ENCODE results near the gene EFHD2.
"Not testable (repeated sequence)": the region's sequence is repeated elsewhere in the genome, so short reads cannot be mapped to it uniquely, and the experiment has no call there.

Gene EFHD2

DNA sequence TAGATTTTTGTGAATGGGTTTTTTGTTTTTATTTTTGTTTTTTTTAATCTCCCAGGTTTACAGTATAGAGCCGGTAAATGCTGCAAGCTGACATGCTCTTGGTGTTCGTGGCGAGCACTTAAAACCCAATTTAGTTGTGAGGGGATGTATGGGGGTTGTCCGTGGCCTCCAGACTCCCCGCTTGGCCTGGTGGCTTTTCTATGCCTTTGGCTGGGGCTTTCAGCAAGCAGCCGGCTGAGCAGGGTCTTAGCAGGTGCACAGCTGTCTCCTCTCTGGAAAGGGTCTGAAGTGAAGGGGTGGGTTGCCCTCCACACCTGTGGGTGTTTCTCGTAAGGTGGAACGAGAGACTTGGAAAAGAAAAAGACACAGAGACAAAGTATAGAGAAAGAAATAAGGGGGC, 31.0 kb upstream of the EFHD2 start:
- no peak overlapping the region for H3K27ac ChIP-seq (ENCODE audit: low read depth in 2 of 2, low read length in 2 of 2)
- no peaks in the 10 kb centered on the region for H3K4me1 ChIP-seq (ENCODE audit: control insufficient read depth in 2 of 2, insufficient read depth in 2 of 2, low read length in 2 of 2)
- H3K36me3 ChIP-seq (ENCODE audit: control insufficient read depth in 2 of 2, insufficient read depth in 2 of 2, low read length in 2 of 2): no peaks in the 10 kb centered on the region
- no peak overlapping the region for H3K9ac ChIP-seq (ENCODE audit: low read depth in 1 of 2, low read length in 2 of 2)
- no peak overlapping the region for H3K4me3 ChIP-seq (ENCODE audit: low read length in 2 of 2)
- no peaks in the 10 kb centered on the region for H3K9me3 ChIP-seq (ENCODE audit: control insufficient read depth in 2 of 2, low read length in 2 of 2)
- no peaks in the 10 kb centered on the region for H3K27me3 ChIP-seq (ENCODE audit: control insufficient read depth in 2 of 2, insufficient read depth in 2 of 2, low read length in 2 of 2)

DNA sequence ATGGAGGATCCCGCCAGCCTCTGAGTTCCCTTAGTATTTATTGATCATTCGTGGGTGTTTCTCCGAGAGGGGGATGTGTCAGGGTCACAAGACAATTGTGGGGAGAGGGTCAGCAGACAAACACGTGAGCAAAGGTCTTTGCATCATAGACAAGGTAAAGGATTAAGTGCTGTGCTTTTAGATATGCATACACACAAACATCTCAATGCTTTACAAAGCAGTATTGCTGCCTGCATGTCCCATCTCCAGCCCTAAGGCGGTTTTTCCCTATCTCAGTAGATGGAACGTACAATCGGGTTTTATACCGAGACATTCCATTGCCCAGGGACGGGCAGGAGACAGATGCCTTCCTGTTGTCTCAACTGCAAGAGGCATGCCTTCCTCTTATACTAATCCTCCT, 30.5 kb upstream of the EFHD2 start:
- H3K36me3 ChIP-seq (ENCODE audit: control insufficient read depth in 2 of 2, insufficient read depth in 2 of 2, low read length in 2 of 2); H3K27me3 ChIP-seq (ENCODE audit: control insufficient read depth in 2 of 2, insufficient read depth in 2 of 2, low read length in 2 of 2); H3K4me3 ChIP-seq (ENCODE audit: low read length in 2 of 2); H3K9ac ChIP-seq (ENCODE audit: low read depth in 1 of 2, low read length in 2 of 2); H3K9me3 ChIP-seq (ENCODE audit: control insufficient read depth in 2 of 2, low read length in 2 of 2); H3K27ac ChIP-seq (ENCODE audit: low read depth in 2 of 2, low read length in 2 of 2); H3K4me1 ChIP-seq (ENCODE audit: control insufficient read depth in 2 of 2, insufficient read depth in 2 of 2, low read length in 2 of 2): not testable (repeated sequence)

DNA sequence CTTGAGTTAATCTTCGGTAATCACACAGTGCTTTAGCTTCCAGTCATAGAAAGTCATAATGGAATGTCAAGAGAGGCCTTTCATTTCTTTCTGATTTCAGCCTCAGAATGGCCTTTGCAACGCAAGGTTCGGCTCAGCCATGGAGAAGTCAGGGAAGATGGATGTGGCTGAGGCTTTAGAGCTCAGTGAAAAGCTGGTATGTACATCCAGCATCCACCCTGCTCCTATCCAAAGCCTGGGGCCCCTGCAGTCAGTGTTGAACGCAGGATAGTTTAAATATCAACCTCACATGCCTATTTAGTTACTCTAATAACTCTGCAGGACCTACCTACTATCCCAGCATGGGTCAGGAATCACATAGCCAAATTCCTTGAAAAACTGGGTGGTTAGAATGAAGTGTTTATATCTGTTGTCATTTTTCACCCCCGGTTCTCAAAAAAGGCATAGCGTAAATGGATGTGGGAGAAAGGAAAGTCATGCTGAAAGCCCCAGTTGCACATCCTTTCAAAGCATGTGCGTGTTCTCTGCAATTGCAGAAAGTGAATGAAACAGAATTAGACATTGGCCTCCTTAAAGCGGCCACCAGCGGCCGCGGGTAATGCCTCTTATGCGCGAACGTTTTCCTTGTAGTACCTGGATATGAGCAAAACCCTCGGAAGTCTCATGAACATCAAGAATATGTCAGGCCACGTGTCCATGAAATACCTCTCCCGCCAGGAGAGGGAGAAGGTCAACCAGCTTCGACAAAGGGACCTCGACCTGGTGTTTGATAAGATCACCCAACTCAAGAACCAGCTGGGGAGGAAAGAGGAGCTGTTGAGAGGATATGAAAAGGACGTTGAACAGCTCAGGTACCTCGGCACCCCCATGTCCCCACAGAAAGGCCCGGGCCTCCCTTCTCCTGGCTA, 28.8 kb upstream of the EFHD2 start:
- no peak overlapping the region for H3K4me3 ChIP-seq (ENCODE audit: low read length in 2 of 2)
- H3K27me3 ChIP-seq (ENCODE audit: control insufficient read depth in 2 of 2, insufficient read depth in 2 of 2, low read length in 2 of 2): no peaks in the 10 kb centered on the region
- H3K9me3 ChIP-seq (ENCODE audit: control insufficient read depth in 2 of 2, low read length in 2 of 2): no peaks in the 10 kb centered on the region
- H3K27ac ChIP-seq (ENCODE audit: low read depth in 2 of 2, low read length in 2 of 2): no peak overlapping the region
- H3K9ac ChIP-seq (ENCODE audit: low read depth in 1 of 2, low read length in 2 of 2): no peak overlapping the region
- peaks cover 0 to 1% of the 10 kb centered on the region in 2 donors for H3K4me1 ChIP-seq (ENCODE audit: control insufficient read depth in 2 of 2, insufficient read depth in 2 of 2, low read length in 2 of 2)
- H3K36me3 ChIP-seq (ENCODE audit: control insufficient read depth in 2 of 2, insufficient read depth in 2 of 2, low read length in 2 of 2): no peaks in the 10 kb centered on the region

DNA sequence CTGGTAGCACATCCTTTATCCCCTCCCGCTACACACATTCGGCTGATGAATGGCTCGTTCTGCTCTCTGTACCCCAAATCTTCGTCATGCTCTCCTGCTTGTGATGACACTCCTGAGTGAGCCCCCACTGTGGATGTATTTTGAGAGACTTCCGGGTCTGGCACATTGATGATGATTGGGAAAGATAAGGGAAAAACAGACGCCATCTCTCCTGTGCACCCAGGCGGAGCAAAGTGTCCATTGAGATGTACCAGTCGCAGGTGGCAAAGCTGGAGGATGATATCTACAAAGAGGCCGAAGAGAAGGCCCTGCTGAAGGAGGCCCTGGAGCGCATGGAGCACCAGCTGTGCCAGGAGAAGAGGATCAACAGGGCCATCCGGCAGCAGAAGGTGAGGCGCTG, 27.9 kb upstream of the EFHD2 start:
- no peaks in the 10 kb centered on the region for H3K9me3 ChIP-seq (ENCODE audit: control insufficient read depth in 2 of 2, low read length in 2 of 2)
- H3K36me3 ChIP-seq (ENCODE audit: control insufficient read depth in 2 of 2, insufficient read depth in 2 of 2, low read length in 2 of 2): no peaks in the 10 kb centered on the region
- no peaks in the 10 kb centered on the region for H3K27me3 ChIP-seq (ENCODE audit: control insufficient read depth in 2 of 2, insufficient read depth in 2 of 2, low read length in 2 of 2)
- H3K4me1 ChIP-seq (ENCODE audit: control insufficient read depth in 2 of 2, insufficient read depth in 2 of 2, low read length in 2 of 2): peaks cover 0 to 3% of the 10 kb centered on the region in 2 donors
- no peak overlapping the region for H3K9ac ChIP-seq (ENCODE audit: low read depth in 1 of 2, low read length in 2 of 2)
- no peak overlapping the region for H3K27ac ChIP-seq (ENCODE audit: low read depth in 2 of 2, low read length in 2 of 2)
- no peak overlapping the region for H3K4me3 ChIP-seq (ENCODE audit: low read length in 2 of 2)

DNA sequence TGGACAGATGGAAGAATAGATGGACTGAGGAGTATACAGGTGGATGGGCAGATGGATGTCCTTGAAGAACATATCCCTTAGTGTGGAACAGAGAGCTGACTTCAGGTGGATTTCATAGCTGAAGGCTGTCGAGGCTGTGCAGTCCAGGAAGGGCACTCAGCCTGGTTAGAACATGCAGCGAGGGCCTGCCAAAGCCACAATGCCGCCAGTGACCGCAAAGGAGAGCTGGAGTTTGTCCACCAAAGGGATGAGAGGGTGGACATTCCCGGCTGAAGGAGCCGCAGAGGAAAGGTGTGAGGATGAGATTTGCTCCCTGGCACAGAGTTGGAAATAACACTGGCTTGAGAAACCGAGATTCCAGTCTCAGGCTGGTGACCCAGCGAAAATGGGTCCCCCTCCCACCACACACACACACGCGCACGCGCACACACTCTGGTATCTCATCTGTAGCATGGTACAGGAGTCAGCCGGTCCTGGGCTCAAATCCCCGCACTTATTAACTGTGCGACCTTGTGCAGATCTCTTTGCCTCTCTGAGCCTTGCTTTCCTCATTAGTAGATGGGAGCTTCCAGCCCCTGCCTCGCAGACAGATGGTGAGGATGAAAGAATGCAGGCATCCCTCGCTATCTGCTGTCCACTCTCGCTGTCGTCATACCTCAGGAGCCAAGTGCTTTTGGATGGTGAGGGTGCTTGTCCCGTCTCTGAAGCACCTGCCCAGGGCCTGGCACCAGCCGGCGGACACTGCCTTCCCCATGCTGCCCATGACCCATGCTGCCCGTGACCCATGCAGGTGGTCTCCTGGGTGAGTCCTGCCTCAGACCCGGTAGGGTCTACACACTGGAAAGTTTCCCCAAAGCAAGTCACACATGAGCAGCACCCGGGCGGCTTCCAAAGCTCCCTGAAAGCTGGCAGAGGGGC, 26.8 kb upstream of the EFHD2 start:
- Histone ChIP-seq H3K9ac (ENCODE audit: low read depth in 1 of 2, low read length in 2 of 2) (no peak overlapping the region), H3K36me3 (ENCODE audit: control insufficient read depth in 2 of 2, insufficient read depth in 2 of 2, low read length in 2 of 2) (no peaks in the 10 kb centered on the region), H3K27ac (ENCODE audit: low read depth in 2 of 2, low read length in 2 of 2) (no peak overlapping the region), H3K4me3 (ENCODE audit: low read length in 2 of 2) (no peak overlapping the region), H3K4me1 (ENCODE audit: control insufficient read depth in 2 of 2, insufficient read depth in 2 of 2, low read length in 2 of 2) (peaks cover 2 to 3% of the 10 kb centered on the region in 2 donors), H3K27me3 (ENCODE audit: control insufficient read depth in 2 of 2, insufficient read depth in 2 of 2, low read length in 2 of 2) (no peaks in the 10 kb centered on the region), H3K9me3 (ENCODE audit: control insufficient read depth in 2 of 2, low read length in 2 of 2) (no peaks in the 10 kb centered on the region)

DNA sequence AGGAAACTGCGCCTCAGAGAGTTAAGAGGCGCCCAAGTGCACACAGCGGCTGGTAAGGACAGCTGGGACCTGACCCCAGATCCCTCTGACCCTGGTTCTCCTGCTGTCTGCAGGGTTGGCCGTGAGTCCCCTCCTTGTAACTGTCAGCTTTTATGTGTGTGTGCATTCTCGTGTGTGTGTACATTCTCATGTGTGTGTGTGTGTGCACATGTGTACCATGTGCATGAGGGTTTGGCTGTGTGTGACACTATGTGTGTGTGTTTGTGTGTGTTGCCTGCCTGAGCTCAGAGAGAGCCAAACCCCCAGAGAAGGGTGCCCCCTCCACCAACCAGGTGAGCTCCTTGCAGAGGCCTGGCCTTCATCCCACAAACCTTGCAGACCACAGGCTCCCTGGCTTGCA, 25.9 kb upstream of the EFHD2 start:
- Histone ChIP-seq H3K36me3 (ENCODE audit: control insufficient read depth in 2 of 2, insufficient read depth in 2 of 2, low read length in 2 of 2) (no peaks in the 10 kb centered on the region), H3K27ac (ENCODE audit: low read depth in 2 of 2, low read length in 2 of 2) (no peak overlapping the region), H3K27me3 (ENCODE audit: control insufficient read depth in 2 of 2, insufficient read depth in 2 of 2, low read length in 2 of 2) (no peaks in the 10 kb centered on the region), H3K9ac (ENCODE audit: low read depth in 1 of 2, low read length in 2 of 2) (no peak overlapping the region), H3K9me3 (ENCODE audit: control insufficient read depth in 2 of 2, low read length in 2 of 2) (no peaks in the 10 kb centered on the region), H3K4me1 (ENCODE audit: control insufficient read depth in 2 of 2, insufficient read depth in 2 of 2, low read length in 2 of 2) (peaks cover 3 to 4% of the 10 kb centered on the region in 2 donors), H3K4me3 (ENCODE audit: low read length in 2 of 2) (no peak overlapping the region)

DNA sequence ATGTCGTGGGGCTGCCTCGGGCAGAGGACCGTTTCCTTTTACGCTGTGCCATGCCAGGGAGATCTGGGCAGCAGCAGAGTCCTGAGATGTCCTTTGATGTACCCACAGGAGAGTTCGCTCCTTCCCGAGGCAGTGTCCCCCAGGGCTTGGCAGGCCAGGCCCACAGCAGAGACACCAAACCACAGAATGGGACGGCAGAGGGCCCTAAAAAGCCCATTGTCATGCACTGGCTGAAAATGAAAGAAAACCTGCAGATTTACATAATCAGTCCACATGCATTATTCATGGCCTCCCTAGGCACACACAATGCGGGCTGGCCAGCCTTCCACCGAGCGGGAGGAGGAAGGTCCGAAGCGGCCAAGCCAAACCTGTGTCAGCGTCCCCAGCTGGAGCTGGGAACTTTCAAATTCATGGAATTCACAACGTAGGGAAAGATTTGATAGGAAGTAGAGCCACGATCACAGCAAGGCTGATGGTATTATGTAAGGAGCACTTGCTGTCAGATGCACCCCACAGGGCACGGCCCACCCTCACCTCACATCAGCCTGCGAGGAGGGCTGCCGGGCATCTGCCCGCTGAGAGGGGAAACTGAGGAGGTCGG, 25.3 kb upstream of the EFHD2 start:
- Histone ChIP-seq H3K4me1 (ENCODE audit: control insufficient read depth in 2 of 2, insufficient read depth in 2 of 2, low read length in 2 of 2) (peaks cover 3 to 4% of the 10 kb centered on the region in 2 donors), H3K27me3 (ENCODE audit: control insufficient read depth in 2 of 2, insufficient read depth in 2 of 2, low read length in 2 of 2) (no peaks in the 10 kb centered on the region), H3K9me3 (ENCODE audit: control insufficient read depth in 2 of 2, low read length in 2 of 2) (no peaks in the 10 kb centered on the region), H3K36me3 (ENCODE audit: control insufficient read depth in 2 of 2, insufficient read depth in 2 of 2, low read length in 2 of 2) (no peaks in the 10 kb centered on the region), H3K27ac (ENCODE audit: low read depth in 2 of 2, low read length in 2 of 2) (no peak overlapping the region), H3K4me3 (ENCODE audit: low read length in 2 of 2) (no peak overlapping the region), H3K9ac (ENCODE audit: low read depth in 1 of 2, low read length in 2 of 2) (no peak overlapping the region)

DNA sequence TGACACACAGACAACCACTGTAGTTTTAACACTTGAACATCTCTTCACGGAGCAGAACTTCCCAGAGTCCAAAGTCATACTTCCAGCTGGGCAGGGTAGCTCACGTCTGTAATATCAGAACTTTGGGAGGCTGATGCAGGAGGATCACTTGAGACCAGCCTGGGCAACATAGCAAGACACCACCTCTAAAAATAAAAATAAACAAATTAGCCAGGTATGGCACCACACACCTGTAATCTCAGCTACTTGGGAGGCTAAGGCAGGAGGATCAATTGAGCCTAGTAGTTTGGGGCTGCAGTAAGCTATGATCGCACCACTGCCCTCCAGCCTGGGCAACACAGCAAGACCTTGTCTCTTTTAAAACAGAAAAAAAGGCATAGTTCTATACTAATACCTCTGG, 24.3 kb upstream of the EFHD2 start:
- Histone ChIP-seq H3K4me3 (ENCODE audit: low read length in 2 of 2) (no peak overlapping the region), H3K36me3 (ENCODE audit: control insufficient read depth in 2 of 2, insufficient read depth in 2 of 2, low read length in 2 of 2) (no peaks in the 10 kb centered on the region), H3K9ac (ENCODE audit: low read depth in 1 of 2, low read length in 2 of 2) (no peak overlapping the region), H3K9me3 (ENCODE audit: control insufficient read depth in 2 of 2, low read length in 2 of 2) (no peaks in the 10 kb centered on the region), H3K4me1 (ENCODE audit: control insufficient read depth in 2 of 2, insufficient read depth in 2 of 2, low read length in 2 of 2) (peaks cover 3 to 4% of the 10 kb centered on the region in 2 donors), H3K27me3 (ENCODE audit: control insufficient read depth in 2 of 2, insufficient read depth in 2 of 2, low read length in 2 of 2) (no peaks in the 10 kb centered on the region), H3K27ac (ENCODE audit: low read depth in 2 of 2, low read length in 2 of 2) (no peak overlapping the region)

DNA sequence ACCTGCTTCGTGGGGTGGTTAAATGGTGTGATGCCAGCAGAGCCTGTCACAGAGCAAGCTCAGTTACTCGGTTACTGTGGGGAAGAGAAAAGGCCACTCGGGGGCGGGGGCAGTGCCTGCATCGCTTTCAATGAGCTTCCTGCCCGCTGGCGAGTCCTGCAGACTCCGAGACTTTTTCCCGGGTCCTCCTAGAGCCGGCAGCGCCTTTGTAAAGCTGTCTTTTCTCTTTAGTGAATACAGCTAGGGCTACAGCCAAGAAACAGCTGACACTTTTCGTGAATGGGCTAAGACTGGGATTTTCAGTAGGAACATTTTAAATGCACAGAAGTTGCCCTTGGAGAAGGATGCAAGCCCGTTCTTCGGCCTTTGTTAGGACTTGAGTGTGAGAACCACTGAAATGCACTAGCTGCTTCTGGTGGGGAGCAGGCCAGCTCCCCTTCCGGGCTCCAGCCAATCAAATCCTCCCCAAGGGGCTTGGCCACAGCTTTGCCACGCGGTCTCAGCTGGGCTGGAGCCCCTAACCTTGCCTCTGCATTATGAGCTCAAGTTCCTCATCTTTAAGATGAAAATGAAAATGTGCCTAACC, 23.4 kb upstream of the EFHD2 start:
- H3K27ac ChIP-seq (ENCODE audit: low read depth in 2 of 2, low read length in 2 of 2): no peak overlapping the region

More for the DNA sequence above, 23.4 kb upstream of the EFHD2 start:
- H3K4me1 ChIP-seq (ENCODE audit: control insufficient read depth in 2 of 2, insufficient read depth in 2 of 2, low read length in 2 of 2): peaks cover 3 to 4% of the 10 kb centered on the region in 2 donors
- peak overlapping the region in 1 of 2 donors; percentile 48 for H3K4me3 ChIP-seq (ENCODE audit: low read length in 2 of 2)
- H3K36me3 ChIP-seq (ENCODE audit: control insufficient read depth in 2 of 2, insufficient read depth in 2 of 2, low read length in 2 of 2): no peaks in the 10 kb centered on the region
- H3K9ac ChIP-seq (ENCODE audit: low read depth in 1 of 2, low read length in 2 of 2): no peak overlapping the region
- H3K27me3 ChIP-seq (ENCODE audit: control insufficient read depth in 2 of 2, insufficient read depth in 2 of 2, low read length in 2 of 2): no peaks in the 10 kb centered on the region
- no peaks in the 10 kb centered on the region for H3K9me3 ChIP-seq (ENCODE audit: control insufficient read depth in 2 of 2, low read length in 2 of 2)
